ENCODE measurements around the gene PLVAP. TPM values are rescaled to one million over a fixed set of nuclear protein-coding genes. Genes with fewer than 3 reads are reported as not detected.
"Not testable (repeated sequence)": the region's sequence is repeated elsewhere in the genome, so short reads cannot be mapped to it uniquely, and the experiment has no call there.

PLVAP gene
- total RNA-seq, 2 donors from 2014 or later: 38.2 to 42.1 TPM

DNA sequence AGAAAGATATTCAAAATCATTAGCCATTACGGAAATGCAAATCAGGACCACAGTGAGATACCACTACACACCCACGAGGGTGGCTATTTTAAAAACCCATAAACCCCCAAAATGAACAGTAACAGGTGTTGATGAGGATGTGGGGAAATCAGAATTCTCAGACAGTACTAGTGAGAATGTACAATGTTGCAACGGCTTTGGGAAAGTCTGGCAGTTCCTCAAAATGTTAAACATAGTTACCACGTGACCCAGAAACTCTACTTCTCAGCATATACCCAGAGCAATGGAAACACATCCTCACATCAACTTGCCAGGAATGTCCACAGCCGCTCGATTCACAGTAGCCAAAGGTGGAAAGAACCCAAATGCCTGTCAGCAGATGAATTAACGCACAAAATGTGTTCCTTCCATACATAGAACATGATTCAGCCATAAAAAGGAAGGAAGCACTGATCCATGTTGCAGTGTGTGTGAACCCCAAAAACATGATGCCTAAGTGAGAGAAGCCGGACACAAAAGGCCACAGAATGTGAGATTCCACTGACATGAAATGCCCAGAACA lies 7.0 kb downstream of the PLVAP start:
- ATAC-seq (no peak), DNase-seq (no peak)
- intact Hi-C loops (cut with DNase I, micrococcal nuclease): no loop called here

DNA sequence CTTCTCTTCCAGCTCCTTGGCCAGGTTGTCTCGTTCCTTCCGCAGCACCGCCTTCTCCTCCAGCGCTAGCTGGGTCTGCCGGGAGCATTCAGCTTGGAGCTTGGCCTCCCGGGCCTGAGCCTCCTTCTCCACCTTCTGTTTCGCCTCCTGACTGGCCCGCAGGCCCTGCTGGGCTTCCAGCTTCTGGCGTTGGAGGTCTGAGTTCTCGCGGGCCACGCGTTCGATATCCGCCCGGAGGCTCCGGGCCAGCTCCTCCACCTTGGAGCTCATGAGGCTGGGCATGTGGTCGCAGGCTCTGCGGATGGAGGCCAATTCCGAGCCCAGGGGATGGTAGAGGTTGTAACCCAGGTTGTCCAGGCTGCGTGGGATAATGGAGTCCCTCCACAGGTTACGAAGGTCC lies 11.8 kb downstream of the PLVAP start:
- ATAC-seq: no peak
- no peak for DNase-seq
- intact Hi-C loops (cut with DNase I, micrococcal nuclease): no loop called here

DNA sequence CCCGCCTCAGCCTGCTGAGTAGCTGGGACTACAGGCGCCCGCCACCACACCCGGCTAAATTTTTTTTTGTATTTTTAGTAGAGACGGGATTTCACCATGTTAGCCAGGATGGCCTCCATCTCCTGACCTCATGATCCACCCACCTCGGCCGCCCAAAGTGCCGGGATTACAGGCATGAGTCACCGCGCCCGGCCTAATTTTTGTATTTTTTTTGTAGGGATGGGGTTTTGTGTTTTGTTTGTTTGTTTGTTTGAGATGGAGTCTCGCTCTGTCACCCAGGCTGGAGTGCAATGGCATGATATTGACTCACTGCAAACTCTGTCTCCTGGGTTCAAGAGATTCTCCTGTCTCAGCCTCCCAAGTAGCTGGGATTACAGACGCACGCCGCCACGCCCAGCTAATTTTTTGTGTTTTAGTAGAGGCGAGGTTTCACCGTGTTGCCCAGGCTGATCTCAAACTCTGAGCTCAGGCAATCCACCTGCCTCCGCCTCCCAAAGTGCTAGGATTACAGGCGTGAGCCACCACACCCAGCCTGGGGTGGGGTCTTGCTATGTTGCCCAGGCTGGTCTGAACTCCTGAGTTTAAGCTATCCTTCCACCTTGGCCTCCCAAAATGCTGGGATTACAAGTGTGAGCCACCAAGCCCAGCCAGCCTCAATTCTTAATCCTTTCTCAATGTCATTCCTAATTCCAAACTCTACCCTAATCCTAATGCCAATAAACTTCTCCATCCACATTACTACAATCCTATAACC lies 13.1 kb downstream of the PLVAP start:
- intact Hi-C loops (cut with DNase I, micrococcal nuclease); DNase-seq; ATAC-seq: not testable (repeated sequence)

DNA sequence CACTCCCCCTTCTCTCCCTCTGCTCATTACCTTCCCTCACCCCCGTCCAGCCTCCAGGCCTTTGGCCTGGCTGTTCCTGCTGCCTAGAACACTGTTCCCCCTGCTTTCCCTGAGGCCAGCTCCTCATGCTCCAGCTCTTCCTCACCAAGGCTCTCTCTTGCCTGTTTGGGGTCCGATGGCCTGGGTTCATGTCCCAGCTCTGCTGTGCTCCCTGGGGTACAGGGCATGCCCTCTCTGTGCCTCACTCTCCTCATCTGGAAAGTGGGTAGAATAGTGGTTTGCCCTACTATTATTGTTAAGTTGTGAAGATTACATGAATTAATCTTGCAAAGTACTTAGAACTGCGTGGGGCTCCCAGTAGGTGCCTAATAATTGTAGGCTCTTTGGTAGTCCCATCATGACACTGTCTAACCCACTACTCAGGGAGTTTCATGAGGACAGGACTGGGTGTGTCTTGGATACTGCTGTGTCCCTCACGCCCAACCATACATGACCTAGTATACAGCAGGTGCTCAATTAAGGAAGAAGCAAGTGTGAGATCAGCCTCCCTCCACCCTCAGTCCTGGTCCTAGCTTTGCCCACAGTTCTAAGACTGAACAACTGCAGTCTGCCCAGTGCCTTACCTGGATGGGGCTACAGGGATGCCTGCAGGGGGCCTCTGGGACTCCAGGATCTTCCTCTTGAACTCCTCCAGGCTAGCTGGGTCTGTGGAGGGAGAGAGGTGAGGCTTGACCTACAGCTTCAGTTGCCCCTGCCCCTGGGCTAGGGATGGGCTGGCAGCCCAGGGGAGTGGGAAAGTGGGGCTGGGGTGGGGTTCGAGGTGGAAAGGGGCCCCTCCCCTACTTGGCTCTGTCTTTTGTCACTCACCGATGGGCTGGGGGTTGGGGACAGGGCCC lies 17.0 kb downstream of the PLVAP start:
- intact Hi-C loops (cut with DNase I, micrococcal nuclease): no loop called here

DNA sequence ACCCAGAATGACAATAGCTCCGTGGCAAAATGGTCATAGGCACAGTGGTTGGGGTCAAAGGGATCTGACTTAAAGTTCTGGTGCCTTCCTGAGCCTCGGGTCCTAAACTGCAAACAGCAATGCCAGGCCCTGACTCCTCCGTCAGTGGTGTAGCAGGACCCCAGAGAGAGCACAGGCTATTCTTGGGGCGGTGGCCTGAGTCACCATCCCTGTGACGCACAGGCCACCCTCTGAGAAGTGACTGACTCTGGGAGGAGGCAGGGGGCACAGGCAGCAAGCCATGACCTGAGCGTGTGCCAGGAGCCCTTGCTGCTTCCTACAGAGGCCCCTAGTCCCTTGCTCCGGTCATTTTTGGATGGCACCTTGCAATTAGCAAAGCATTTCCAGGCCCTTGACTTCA lies 18.7 kb downstream of the PLVAP start:
- intact Hi-C loops (cut with DNase I, micrococcal nuclease): no loop called here
- no peak for DNase-seq
- ATAC-seq: no peak

More for the DNA sequence above, 17.0 kb downstream of the PLVAP start:
- ATAC-seq: no peak
- no peak for DNase-seq

DNA sequence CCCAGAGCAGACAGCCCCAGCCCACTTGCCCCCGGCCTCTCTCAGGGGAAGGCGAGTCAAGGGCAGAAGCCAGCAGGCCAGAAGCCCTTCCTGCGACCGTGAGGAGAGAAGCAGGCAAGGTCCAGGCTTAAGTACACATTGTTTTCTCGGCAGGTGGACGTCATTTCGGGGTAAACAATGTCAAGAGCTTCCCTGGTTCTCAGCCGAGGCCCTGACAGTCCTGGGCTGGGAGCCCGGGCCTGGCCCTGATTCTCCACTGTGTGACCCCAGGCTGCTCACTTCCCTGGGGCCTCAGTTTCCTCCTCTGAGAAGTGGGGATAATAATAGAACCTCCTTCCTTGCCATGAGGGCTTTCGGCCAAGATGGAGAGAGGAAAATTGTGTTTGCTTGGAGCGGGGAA lies 19.4 kb downstream of the PLVAP start:
- no peak for DNase-seq
- ATAC-seq: no peak
- intact Hi-C loops (cut with DNase I, micrococcal nuclease): no loop called here

DNA sequence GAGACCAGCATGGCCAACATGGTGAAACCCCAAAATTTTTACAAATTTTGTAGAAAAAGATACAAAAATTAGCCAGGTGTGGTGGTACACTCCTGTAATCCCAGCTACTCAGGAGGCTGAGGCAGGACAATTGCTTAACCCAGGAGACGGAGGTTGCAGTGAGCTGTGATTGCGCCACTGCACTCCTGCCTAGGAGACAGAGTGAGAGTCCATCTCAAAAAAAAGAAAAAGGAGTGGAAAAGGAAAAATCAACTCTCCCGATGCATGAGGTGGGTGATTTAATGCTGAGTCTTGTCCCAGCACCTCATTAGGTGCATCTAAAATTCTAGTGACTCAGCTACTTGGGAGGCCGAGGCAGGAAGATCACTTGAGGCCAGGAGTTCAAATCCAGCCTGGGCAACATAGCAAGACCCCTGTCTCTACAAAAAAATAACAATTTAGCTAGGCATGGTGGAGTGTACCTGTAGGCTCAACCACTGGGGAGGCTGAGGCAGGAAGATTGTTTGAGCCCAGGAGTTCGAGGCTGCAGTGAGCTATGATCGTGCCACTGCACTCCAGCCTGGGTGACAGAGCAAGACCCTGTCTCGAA lies 20.0 kb downstream of the PLVAP start:
- DNase-seq (no peak), ATAC-seq (no peak)
- intact Hi-C loops (cut with DNase I, micrococcal nuclease): no loop called here

DNA sequence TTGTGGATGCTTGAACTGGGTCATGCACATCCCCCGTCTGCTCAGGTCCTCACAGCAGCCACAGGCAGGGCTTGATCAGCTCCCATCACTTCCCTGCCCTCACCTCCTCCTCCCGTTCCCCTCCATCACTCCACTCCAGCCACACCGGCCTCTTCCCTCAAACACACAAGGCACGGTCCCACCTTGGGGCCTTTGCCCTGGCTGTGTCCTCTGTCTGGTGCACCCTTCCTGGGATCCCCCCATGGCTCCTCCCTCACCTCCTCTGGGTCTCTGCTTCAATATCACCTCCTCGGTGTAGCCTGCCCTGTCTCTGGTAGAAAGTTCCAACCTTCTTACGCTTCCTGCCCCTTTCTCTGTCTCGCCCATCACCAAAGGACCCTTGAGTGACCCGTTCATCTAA lies 23.8 kb downstream of the PLVAP start:
- DNase-seq (no peak), ATAC-seq (no peak)
- intact Hi-C loops (cut with DNase I, micrococcal nuclease): no loop called here

DNA sequence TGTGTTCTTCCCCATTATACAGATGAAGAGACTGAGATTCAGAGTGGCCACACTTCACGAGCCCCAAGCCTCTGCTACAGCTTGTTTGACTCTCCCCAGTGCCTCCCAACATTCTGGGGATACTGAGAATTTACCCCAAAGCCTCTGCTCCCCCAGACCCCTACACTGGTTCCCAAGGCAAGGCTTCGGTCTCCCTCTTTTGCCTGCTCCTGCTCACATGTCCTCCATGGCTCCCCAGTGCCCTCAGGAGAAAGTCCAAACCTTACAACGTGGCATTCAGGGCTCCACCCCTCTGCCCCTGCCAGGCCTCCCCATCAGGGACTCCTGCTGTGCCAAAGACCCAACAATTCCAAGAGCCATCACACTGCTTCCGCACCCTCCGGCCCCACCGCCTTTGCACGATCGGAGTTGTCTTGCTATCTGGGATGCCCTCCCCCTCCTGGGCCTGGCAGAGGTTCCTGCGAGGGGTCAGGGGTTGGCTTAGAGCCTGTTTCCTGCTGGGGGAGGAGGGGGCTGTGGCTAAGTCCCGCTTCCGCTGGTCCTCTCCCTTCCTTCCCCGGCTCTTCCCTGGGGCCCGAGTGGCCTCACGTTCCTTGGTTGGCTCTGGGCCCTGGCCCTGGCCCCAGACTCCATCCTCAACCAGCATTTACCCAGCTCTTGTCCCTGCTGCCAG lies 24.4 kb downstream of the PLVAP start:
- ATAC-seq: no peak
- intact Hi-C loops (cut with DNase I, micrococcal nuclease): no loop called here
- DNase-seq: no peak

DNA sequence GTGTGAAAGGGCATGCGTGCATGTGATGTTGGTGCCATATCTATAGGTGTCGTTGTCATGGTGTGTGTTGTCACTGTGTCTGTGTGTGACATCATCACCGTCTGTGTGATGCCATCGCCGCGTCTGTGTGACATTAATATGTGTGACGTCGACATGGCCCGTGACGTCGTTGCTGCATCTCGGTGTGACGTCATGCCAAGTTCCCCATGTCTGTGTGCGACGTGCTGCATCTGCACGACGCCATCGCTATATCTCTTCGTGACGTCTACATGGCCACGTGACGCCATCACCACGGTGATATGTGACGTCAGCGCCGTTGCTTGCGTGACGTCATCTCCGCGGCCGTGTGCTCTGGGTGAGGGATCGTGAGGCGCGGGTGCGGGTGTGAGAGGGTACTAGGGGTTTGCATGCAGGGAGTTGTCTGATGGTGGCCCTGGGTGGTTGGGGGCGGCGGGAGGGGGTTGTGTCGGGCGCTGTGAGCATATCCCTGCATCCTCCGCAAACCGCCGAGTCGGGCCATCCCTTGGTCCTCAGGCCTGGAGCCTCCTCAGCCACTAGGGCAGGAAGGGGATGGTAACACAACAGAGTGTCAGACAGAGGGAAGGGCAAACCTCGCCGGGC lies 25.2 kb downstream of the PLVAP start:
- no peak for ATAC-seq
- intact Hi-C loops (cut with DNase I, micrococcal nuclease): no loop called here
- no peak for DNase-seq

DNA sequence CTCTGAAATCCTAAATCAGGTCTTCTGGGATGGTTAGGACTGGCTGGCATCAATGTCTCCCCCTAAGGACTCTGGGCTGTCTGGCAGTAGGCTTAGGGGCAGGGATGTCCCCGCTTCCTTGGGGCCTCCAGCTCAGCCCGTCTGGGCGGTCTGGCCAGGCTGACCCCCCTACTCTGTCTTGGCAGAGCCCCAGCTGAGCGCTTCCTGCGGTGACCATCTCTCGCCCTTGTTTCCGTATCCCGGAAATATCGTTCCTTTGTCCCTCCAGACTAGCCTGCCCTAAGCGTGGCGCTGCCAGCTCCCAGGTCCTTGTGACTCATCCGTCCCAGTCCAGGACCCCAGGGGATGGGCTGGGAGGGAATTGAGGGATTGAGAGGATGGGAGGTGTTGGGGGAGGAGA lies 28.4 kb downstream of the PLVAP start:
- ATAC-seq (no peak), DNase-seq (peak; percentile 19 to 37)
- intact Hi-C loops (cut with DNase I, micrococcal nuclease): loop anchor here in 1 of 2 donors (5.0 kb wide), 1 partner anchor 39 kb away; no protein-coding TSS in a partner anchor

DNA sequence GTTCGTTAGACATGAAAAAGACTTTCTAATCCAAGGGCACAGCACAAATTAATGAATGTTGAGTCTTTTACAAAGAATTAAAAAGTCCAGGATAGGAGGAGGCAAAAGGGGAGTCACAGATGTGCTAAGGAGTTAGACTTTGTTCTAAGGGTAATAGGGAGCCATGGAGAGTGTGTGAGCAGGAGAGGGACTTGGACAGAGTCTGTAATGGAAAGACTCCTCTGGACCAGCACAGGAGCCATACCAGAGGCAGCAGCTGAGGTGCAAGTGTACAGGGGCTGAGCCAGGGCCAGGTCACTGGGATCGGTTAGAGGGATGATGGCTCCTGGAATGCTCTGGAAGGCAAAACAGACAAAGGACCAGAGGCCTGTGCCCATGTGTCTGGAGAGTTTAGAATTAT lies 29.3 kb downstream of the PLVAP start:
- DNase-seq: no peak
- ATAC-seq: no peak
- intact Hi-C loops (cut with DNase I, micrococcal nuclease): loop anchor here in 1 of 2 donors (5.0 kb wide), 1 partner anchor 39 kb away; no protein-coding TSS in a partner anchor

DNA sequence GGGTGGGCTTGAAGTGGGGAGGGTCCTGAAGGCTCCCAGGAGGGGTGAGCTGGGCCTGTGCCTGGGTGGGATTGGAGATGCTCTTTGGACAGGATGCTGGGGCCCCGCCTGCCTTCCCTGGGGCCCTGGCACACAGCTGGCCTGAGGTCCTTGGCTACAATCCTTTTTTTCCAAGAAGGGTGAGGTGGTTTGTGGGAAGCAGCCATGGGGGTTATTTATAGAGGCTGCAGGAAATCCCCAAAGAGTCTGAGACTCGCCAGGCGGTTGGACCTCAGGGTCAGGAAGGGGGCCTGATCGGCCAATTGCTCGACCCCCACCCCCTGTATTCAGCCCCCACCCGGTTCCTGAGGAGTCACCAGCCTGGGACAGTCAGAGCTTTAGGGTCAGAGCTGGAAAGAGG lies 29.8 kb downstream of the PLVAP start:
- DNase-seq (no peak), ATAC-seq (no peak)
- intact Hi-C loops (cut with DNase I, micrococcal nuclease): loop anchor here in 1 of 2 donors (5.0 kb wide), 1 partner anchor 40 kb away; no protein-coding TSS in a partner anchor

DNA sequence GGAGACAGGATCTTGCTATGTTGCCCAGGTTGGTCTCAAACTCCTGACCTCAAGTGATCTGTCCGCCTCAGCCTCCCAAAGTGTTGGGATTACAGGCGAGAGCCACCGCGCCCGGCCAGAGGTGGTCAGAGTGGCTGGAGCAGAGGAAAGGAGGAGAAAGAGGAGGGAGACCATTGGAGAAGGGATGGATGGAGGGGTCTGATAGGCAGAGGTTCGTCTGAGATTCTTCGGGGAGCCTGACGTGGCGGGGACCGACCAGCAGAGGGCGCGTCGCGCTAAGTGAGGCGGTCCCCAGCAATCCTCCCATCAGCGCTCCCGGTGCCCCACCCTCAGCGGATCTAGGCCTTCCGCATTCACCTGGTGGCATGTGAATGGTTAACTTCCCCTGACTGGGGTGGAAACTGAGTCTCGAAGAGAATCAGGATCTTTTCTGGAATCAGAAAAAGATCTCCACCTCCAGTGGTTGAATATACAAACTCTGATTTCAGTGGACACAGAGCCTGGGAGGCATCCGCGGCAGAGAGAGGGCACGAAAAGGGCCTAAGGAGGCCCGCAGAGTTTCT lies 31.0 kb downstream of the PLVAP start:
- intact Hi-C loops (cut with DNase I, micrococcal nuclease): loop anchor here in 1 of 2 donors (5.0 kb wide), 1 partner anchor 41 kb away; no protein-coding TSS in a partner anchor
- DNase-seq (peak; percentile 61 to 84), ATAC-seq (peak; percentile 88)

DNA sequence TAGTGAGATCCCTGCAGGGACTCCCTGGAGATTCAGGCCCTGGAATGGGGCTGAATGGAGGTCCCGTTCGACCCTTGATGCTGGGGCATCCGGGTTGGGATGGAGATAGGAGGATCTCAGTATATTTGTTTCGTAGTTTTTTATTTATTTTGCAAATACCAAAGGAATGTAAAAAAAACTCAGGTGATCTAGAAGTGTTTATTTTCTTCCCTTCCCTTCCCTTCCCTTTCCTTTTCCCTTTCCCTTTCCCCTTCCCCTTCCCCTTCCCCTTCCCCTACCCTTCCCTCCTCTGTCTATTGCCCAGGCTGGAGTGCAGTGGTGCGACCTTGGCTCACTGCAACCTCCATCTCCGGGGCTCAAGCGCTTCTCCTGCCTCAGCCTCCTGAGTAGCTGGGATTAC lies 35.3 kb downstream of the PLVAP start:
- DNase-seq: no peak
- no peak for ATAC-seq
- intact Hi-C loops (cut with DNase I, micrococcal nuclease): no loop called here

DNA sequence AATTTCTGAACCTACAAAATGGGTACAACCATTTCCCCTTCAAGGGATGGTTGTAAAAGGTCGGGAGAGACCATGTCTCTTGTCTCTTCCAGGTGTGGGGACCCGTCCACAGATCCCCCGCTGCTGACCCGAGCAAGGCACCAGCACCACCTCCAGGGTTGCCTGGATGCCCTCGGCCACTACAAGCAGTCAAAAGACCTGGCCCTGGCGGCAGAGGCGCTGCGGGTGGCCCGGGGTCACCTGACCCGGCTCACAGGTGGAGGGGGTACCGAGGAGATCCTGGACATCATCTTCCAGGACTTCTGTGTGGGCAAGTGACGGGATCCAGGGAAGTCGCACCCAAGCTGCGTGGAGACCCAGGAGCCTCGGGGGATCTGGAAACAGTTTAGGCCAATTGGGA lies 35.8 kb downstream of the PLVAP start:
- intact Hi-C loops (cut with DNase I, micrococcal nuclease): no loop called here
- no peak for ATAC-seq
- no peak for DNase-seq

DNA sequence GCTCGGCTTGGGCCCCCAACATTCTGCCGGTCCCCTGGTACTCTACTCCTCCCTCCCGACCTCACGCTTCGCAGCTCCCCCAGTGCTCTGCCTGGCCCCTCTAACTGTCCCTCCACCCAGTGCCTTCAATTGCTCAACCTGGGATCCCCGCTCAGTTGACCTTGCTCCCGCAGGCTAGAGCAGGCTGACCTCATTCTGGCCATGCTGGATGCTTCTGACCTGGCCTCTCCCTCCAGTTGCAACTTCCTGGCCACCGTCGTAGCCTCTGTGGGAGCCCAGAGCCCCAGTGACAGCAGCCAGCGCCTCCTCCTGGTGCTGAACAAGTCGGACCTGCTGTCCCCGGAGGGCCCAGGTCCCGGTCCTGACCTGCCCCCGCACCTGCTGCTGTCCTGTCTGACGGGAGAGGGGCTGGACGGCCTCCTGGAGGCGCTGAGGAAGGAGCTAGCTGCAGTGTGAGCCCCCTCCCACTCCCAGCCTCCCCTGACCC lies 36.2 kb downstream of the PLVAP start:
- peak in 1 of 2 donors; percentile 31 for DNase-seq
- no peak for ATAC-seq
- intact Hi-C loops (cut with DNase I, micrococcal nuclease): no loop called here

Data from left colon (tissue), 2 donors.